Stimulated activated CD4-positive, alpha-beta T cell treated with anti-CD3 and anti-CD28 coated beads, Interleukin-4, amount 100 ng/mL, for 24 hours (primary cell): ENCODE data around the gene ZBTB3.
A peak's percentile ranks its signal among the peaks of the same experiment; 100 is the strongest.
"Not testable (repeated sequence)": the region's sequence is repeated elsewhere in the genome, so short reads cannot be mapped to it uniquely, and the experiment has no call there.

Experiments used
- DNase-seq: peaks from one replicate; pipeline ENCODE4 v3.0.0-alpha.2; 2020

ZBTB3 gene

GRCh38 chr11:62713343-62713742 lies 40.6 kb downstream of the ZBTB3 start:
- no peak for DNase-seq

- no peak for DNase-seq
Measured at GRCh38 chr11:62712861-62713260, 41.1 kb downstream of the ZBTB3 start.

DNA sequence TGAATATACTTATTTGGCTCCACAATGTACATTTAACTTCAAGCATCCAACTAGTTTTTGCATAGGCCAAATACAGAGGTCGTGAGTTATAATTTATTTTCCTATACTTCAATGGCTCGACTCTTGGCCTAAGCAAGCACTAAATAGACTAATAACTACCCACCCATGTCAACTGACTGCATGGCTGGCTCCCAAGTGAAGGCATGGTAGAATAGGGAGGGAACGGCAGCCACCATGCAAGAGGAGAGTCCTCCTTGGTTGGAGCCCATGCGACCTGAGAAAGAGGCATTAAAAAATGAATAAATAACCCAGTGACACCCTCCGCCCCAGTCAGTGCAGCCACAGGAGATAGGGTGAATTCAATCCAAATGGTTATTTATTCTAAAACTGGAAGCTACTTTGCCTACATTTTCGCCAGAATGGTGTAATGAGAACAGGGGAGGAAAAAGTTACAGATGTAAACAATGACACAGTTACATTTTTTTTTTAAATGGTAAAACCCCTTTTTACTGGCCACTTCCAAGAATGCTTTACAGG lies 41.6 kb downstream of the ZBTB3 start:
- DNase-seq: no peak

GRCh38 chr11:62710001-62710345 lies 44.0 kb downstream of the ZBTB3 start:
- DNase-seq: peak; percentile 28

DNA sequence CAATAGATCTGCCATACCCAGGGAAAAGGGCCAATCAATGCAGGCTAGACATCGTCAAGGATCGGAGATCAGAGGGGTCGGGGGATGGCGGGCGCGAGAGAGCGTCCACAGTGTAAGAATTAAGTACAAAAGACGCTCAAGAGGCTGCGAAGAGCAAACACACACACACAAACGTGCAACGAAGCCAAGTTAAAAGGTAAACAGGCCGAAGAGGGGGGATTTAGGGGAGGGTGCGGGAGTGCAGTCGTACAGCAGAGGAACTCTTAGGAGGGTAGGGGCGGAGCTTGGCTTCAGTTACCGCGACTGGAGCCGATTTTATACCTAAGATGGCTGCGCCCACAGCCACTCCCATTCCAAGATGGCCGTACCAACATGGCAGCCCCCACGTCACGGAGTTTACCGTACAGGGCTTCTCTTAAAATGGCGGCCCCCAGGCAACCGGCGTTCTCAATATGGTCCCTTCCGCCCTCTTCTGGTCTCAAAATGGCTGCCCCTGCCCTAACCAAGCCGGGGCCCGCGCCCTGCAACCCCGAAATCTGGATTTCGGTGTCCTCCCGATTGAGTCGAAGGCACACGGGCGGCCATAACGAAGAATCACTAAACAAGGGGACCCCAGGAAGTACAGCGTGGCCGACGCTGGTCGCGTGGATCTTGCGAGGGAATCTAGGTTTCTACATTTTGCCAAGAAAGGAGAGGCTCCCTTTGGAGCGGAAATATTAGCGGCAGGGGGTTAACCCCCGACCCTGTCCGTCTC lies 44.5 kb downstream of the ZBTB3 start:
- DNase-seq: peak; percentile 97

- DNase-seq: peak; percentile 49
Measured at GRCh38 chr11:62708793-62709192, 45.2 kb downstream of the ZBTB3 start.

- DNase-seq: no peak
Measured at GRCh38 chr11:62708392-62708791, 45.6 kb downstream of the ZBTB3 start.

DNA sequence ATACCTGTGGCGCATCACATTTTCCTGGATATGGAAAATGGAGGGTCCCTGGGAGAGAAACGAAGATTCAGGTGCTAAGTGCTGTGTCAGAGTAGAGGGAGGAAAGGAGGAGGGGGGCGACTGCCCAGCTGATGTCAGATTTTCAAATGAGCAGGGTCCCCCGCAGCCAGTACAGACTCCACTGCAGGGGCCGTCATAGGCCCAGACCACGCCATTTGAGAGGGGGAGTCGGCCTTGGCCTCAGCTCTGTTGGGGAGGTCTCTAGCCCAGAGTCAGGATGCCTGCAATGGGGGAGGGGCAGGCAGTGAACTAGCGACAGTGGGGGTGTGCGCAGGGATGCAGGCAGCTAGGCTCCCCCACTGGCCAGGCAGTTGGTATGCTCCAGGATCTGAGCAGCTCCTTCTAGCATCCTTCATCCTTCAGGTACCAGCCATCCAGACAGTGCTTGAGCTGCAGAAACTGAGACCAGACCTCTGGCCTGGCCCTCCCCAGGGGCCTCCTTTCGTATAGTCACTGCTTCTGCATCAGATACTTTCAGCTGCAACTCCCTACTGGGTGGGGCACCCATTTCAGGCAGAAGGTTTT lies 46.6 kb downstream of the ZBTB3 start, which contains the start of the genes BSCL2 and GNG3:
TSS of gene BSCL2 (minus strand) at position 148 of the 585 bp plus-strand sequence. CDS start 229 bp downstream, outside the sequence.
TSS of gene GNG3 (plus strand) at position 400 of the 585 bp plus-strand sequence. CDS start 620 bp downstream, outside the sequence.
- DNase-seq: no peak

DNA sequence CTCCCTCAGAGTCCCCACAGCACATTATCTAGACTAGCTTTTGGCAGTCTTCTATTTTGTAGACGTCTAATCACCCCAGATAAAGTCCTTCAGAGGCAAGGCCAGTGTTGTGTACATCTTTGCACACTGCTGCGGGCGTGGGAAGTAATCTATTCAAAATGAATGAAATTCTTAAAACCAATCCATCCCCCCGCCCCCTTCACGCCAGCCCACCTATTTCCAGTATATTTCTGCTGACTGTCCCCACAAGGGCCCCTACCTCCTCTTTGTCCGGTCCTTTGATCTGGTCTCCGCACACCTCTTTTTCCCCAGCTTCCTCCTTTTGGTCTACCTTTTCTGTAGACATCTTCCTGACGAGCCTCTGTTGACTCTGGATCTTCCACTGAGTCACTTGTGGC lies 47.1 kb downstream of the ZBTB3 start:
- DNase-seq: no peak

DNA sequence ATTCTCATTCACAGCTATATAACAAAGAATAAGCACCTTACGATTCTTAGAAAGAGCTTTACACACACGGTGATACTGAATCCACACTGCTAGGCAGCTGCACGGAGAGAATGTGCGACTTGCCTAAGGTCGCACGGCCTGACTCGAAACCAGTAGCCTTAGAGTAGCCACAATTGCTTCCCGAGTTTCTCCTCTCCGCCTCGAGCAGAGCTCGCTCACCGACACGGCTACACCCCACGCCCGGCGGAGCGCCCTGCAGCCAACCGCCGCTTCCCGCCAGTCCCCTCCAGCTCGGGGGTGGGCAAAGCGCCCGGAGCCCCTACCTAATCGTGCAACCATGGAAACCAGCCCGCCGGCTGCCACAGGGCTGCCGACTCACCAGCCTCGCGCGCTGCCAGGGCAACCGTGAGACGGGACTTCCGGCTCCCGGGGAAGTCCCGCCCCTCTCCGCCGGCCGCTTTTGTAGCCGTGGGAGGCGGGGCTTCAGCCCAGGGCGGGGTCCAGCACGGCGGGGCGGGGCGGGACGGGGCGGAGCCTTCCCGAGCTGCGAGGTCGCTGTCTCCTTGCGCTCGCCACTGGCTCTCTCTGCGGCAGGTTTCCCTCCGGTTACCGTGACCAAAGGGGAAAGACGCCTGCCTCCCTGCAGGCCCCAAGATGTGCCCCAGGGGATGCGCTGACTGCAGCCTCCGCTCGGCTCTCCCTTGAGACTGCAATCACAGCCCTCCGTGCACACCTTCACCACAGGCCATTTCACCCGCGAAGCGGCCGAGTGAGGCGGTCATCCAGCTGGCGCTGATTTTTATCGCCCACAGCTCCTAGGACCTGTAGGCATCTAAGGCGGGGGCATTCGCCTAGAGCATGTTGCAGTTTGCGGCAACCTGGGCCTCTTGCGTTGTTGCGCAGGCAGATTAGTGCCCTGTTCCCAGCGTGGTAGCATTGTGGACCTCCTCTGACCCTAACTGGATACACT lies 47.8 kb downstream of the ZBTB3 start:
- peak; percentile 93 for DNase-seq

GRCh38 chr11:62705413-62705812 lies 48.5 kb downstream of the ZBTB3 start:
- no peak for DNase-seq

GRCh38 chr11:62703921-62704320 lies 50.0 kb downstream of the ZBTB3 start:
- not testable (repeated sequence) for DNase-seq

DNA sequence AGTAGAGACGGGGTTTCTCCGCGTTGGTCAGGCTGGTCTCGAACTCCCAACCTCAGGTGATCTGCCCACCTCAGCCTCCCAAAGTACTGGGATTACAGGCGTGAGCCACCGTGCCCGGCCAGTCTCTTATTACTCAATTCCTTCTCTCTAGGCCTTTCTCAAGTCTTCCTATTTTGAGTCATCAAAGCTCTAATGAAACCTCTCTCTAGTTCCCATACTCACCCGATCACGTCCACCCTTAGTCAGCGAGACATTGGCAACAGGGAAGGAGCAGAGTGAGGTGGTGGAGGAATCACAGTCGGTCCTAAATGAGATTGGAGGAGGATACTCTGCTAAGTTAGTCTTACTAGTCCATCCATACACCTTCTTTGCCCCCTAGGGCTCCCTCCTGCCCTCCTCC lies 51.7 kb downstream of the ZBTB3 start:
- DNase-seq: no peak
